Measurements from ENCODE around the gene MAN2B2. TPM values are rescaled to one million over a fixed set of nuclear protein-coding genes. Genes with fewer than 3 reads are reported as not detected.
"Not testable (repeated sequence)": the region's sequence is repeated elsewhere in the genome, so short reads cannot be mapped to it uniquely, and the experiment has no call there.

The MAN2B2 gene
- total RNA-seq, 1 donor from 2014 or later = 24.2 TPM

DNA sequence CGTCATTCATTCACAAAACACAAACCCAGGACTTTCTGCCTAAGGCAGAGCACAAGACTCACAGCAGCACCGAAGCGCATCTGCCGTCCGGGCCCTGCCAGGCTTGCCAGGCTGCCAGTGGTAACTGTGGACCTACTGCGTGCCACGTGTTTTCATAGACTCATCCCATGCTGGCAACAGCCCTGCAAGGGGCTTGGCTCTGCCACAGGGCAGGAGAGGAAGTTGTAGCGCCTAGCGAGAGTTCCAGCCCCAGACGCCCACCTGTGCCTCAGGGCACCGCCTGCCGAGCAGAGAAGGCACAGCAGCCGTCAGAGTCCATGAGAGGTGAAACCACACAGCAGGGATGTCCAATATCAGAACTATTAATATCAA lies 46.6 kb downstream of the MAN2B2 start:
- DNase-seq (no peak), ATAC-seq (ENCODE audit: low read depth) (no peak)
- ChIA-PET POLR2A (no interaction called here), CTCF (no interaction called here)
- Mint-ChIP-seq H3K36me3 (ENCODE audit: low read depth) (peaks cover 49% of the 10 kb centered on the region), H3K27me3 (no peaks in the 10 kb centered on the region), H3K27ac (no peak overlapping the region), H3K4me1 (no peaks in the 10 kb centered on the region), H3K4me3 (no peak overlapping the region), H3K9me3 (no peaks in the 10 kb centered on the region)
- intact Hi-C loops (cut with micrococcal nuclease) = no loop called here
- TF ChIP-seq, protein P1, sequence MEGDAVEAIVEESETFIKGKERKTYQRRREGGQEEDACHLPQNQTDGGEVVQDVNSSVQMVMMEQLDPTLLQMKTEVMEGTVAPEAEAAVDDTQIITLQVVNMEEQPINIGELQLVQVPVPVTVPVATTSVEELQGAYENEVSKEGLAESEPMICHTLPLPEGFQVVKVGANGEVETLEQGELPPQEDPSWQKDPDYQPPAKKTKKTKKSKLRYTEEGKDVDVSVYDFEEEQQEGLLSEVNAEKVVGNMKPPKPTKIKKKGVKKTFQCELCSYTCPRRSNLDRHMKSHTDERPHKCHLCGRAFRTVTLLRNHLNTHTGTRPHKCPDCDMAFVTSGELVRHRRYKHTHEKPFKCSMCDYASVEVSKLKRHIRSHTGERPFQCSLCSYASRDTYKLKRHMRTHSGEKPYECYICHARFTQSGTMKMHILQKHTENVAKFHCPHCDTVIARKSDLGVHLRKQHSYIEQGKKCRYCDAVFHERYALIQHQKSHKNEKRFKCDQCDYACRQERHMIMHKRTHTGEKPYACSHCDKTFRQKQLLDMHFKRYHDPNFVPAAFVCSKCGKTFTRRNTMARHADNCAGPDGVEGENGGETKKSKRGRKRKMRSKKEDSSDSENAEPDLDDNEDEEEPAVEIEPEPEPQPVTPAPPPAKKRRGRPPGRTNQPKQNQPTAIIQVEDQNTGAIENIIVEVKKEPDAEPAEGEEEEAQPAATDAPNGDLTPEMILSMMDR (IDR thresholded peaks at IDR 0.05) = no peak

DNA sequence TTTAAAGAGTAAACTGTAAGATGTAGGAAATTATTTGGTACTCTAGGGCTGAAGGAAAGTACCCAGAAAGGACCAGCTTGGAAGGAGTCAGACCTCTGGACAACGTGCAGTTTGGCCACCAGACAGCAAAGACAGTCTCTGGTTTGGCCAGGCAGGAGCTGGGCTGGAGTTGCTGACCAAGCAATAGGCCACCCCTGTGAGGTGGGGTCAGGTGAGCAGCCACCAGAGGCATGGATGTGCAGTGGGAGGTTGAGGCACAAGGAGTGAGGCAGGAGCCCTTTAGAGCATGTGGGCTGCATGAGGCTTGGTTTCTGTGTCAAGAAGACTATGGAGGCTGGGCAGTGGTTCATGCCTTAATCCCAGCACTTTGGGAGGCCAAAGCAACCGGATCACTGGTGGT lies 47.8 kb downstream of the MAN2B2 start:
- DNase-seq = no peak
- ChIA-PET POLR2A (no interaction called here), CTCF (no interaction called here)
- H3K9me3 Mint-ChIP-seq = no peaks in the 10 kb centered on the region
- no peaks in the 10 kb centered on the region for H3K4me1 Mint-ChIP-seq
- H3K4me3 Mint-ChIP-seq = no peak overlapping the region
- H3K27ac Mint-ChIP-seq = no peak overlapping the region
- H3K36me3 Mint-ChIP-seq (ENCODE audit: low read depth) = peaks cover 37% of the 10 kb centered on the region
- intact Hi-C loops (cut with micrococcal nuclease) = no loop called here
- ATAC-seq (ENCODE audit: low read depth) = no peak
- TF ChIP-seq, protein P1 (IDR thresholded peaks at IDR 0.05) = no peak
- no peaks in the 10 kb centered on the region for H3K27me3 Mint-ChIP-seq

DNA sequence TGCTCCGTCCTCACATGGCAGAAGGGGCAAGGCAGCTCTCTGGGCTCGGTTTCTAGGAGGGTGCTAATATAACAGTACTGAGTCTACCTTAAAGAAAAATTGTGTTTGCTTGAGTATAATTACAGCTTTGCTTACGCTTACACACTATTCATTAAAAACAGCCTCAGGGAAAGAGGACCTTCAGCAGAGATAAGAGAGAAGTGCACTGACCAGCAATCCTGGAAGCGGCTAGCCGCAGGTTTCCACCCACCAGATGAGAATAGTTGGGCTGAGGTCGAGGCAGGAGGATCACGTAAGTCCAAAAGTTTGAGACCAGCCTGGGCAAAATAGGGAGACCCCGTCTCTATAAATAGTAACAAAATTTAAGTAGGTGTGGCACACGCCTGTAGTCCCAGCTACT lies 50.3 kb downstream of the MAN2B2 start:
- Mint-ChIP-seq H3K4me1 (no peaks in the 10 kb centered on the region), H3K4me3 (no peak overlapping the region), H3K27me3 (no peaks in the 10 kb centered on the region), H3K9me3 (no peaks in the 10 kb centered on the region), H3K36me3 (ENCODE audit: low read depth) (peaks cover 19% of the 10 kb centered on the region), H3K27ac (no peak overlapping the region)
- ChIA-PET CTCF (no interaction called here), POLR2A (no interaction called here)
- no peak for ATAC-seq (ENCODE audit: low read depth)
- TF ChIP-seq, protein P1 (IDR thresholded peaks at IDR 0.05) = no peak
- intact Hi-C loops (cut with micrococcal nuclease) = no loop called here
- DNase-seq = no peak

DNA sequence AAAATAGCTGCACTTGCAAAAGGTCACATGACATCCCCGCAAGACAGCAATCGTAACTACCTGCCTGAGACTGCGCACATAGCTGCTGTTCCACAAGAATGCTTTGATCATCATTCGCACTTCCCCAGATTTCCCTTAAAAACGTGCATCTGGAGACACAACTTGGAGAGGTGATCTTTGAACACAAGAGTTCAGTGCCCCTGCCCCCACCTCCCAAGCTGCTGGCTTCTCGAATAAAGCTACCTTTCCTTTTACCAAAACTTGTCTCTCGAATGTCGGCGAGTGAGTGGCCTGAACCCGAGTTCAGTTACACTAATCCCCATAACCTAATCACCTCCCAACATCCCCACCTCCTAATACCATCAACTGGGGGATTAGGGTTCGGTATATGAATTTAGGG lies 51.1 kb downstream of the MAN2B2 start:
- Mint-ChIP-seq H3K27ac (no peak overlapping the region), H3K36me3 (ENCODE audit: low read depth) (peaks cover 10% of the 10 kb centered on the region), H3K27me3 (no peaks in the 10 kb centered on the region), H3K4me1 (no peaks in the 10 kb centered on the region), H3K9me3 (no peaks in the 10 kb centered on the region), H3K4me3 (no peak overlapping the region)
- TF ChIP-seq, protein P1 (IDR thresholded peaks at IDR 0.05) = no peak
- intact Hi-C loops (cut with micrococcal nuclease) = no loop called here
- POLR2A ChIA-PET = interaction anchor here (0.8 kb wide), 1 partner anchor 51 kb away, joined by 3 read pairs; the partner anchor contains the start of gene MAN2B2
- no peak for ATAC-seq (ENCODE audit: low read depth)
- DNase-seq = no peak
- CTCF ChIA-PET = no interaction called here

DNA sequence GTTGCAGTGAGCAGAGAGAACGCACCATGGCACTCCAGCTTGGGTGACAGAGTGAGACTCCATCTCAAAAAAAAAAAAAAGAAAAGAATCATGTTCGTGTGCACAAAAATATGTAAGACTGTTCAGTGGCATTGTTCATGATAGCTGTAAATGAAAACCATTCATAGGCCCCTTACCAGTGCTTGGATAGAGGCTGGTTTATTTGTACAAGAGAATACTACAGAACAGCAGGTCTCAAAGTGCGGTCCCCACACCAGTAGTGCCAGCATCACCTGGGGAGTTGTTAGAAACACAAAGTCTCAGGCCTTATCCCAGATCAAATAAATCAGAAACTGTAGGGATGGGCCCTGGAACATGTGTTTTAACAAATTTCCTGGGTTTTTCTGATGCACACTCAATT lies 52.8 kb downstream of the MAN2B2 start:
- ChIA-PET CTCF (no interaction called here), POLR2A (no interaction called here)
- TF ChIP-seq, protein P1 (IDR thresholded peaks at IDR 0.05) = no peak
- DNase-seq (no peak), ATAC-seq (ENCODE audit: low read depth) (no peak)
- intact Hi-C loops (cut with micrococcal nuclease) = no loop called here
- Mint-ChIP-seq H3K27ac (no peak overlapping the region), H3K4me1 (no peaks in the 10 kb centered on the region), H3K4me3 (no peak overlapping the region), H3K27me3 (no peaks in the 10 kb centered on the region), H3K36me3 (ENCODE audit: low read depth) (no peaks in the 10 kb centered on the region), H3K9me3 (no peaks in the 10 kb centered on the region)

DNA sequence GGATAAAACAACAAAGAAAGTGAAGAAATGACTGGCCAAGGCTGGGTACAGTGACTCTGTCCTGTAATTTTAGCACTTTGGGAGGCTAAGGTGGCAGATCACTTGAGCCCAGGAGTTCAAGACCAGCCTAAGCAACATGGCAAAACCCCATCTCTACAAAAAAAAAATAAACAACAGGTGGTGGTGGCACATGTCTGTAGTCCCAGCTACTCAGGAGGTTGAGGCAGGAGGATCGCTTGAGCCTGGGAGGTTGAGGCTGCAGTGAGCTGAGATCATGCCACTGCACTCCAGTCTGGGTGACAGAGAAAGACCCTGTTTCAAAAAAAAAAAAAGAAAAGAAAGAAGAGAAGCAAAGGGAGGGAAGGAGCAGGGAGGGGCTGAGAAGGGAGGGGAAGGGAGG lies 53.5 kb downstream of the MAN2B2 start:
- H3K27ac Mint-ChIP-seq; H3K9me3 Mint-ChIP-seq; ATAC-seq (ENCODE audit: low read depth); intact Hi-C loops (cut with micrococcal nuclease); H3K36me3 Mint-ChIP-seq (ENCODE audit: low read depth); DNase-seq; POLR2A ChIA-PET; CTCF ChIA-PET; H3K4me3 Mint-ChIP-seq; H3K27me3 Mint-ChIP-seq; H3K4me1 Mint-ChIP-seq: not testable (repeated sequence)
